ENCODE results near the gene SPATA20. TPM values are rescaled to one million over a fixed set of nuclear protein-coding genes. Genes with fewer than 3 reads are reported as not detected.

SPATA20 gene
- total RNA-seq = 10 to 100 TPM; 14.5 to 17.8 TPM

DNA sequence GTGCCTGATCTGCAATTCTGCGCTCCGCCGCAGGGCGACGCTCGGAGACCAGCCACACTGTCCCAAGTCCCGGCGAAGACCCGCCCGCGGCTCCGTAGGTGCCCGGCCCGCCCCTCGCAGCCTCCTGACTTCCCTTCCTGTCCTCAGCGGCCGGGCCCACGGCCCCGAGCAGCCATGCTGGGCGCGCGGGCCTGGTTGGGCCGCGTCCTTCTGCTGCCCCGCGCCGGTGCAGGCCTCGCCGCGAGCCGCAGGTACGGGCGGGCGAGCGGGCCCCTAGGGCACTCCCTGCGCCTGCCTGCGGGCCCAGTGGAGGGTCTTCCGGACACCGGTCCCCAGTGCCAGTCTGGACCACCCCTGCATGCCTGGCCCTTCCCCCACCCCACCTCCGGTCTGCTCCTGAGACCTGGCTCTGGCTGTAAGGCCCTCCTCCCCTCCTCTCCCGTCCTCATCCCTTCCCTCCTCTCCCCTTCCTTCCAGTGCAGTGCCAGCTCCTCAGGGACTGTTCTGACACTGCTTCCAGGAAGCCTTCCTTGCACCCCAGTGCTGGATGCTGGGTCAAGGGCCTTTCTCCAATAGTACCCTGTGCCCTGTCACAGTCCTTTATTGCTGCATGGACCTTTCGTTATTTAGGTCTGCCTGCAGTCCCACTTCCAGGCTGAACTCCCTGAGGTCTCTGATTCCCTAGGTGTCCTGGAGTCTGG, at the start of gene SPATA20:
SPATA20 (plus strand) TSS at position 140 of the 701 bp plus-strand sequence; CDS start at position 175, 35 bp downstream.
- ChIA-PET CTCF (interaction anchor here (0.6 to 2.5 kb wide), 6 partner anchors 78 to 432 kb away, joined by 3 to 10 read pairs (median 4); no protein-coding TSS in a partner anchor), POLR2A (interaction anchor here (1.8 kb wide), 1 partner anchor 80 kb away, joined by 3 read pairs; no protein-coding TSS in a partner anchor)
- peaks cover 19% of the 10 kb centered on the region for H3K27me3 Mint-ChIP-seq
- H3K36me3 Mint-ChIP-seq (ENCODE audit: low read depth) = no peaks in the 10 kb centered on the region
- H3K9me3 Mint-ChIP-seq = no peaks in the 10 kb centered on the region
- H3K4me3 Mint-ChIP-seq = peak within 1 kb of the TSS; percentile 73
- peaks cover 23% of the 10 kb centered on the region for H3K4me1 Mint-ChIP-seq
- H3K27ac Mint-ChIP-seq = peak within 1 kb of the TSS; percentile 44
- peak; percentile 90 for DNase-seq

DNA sequence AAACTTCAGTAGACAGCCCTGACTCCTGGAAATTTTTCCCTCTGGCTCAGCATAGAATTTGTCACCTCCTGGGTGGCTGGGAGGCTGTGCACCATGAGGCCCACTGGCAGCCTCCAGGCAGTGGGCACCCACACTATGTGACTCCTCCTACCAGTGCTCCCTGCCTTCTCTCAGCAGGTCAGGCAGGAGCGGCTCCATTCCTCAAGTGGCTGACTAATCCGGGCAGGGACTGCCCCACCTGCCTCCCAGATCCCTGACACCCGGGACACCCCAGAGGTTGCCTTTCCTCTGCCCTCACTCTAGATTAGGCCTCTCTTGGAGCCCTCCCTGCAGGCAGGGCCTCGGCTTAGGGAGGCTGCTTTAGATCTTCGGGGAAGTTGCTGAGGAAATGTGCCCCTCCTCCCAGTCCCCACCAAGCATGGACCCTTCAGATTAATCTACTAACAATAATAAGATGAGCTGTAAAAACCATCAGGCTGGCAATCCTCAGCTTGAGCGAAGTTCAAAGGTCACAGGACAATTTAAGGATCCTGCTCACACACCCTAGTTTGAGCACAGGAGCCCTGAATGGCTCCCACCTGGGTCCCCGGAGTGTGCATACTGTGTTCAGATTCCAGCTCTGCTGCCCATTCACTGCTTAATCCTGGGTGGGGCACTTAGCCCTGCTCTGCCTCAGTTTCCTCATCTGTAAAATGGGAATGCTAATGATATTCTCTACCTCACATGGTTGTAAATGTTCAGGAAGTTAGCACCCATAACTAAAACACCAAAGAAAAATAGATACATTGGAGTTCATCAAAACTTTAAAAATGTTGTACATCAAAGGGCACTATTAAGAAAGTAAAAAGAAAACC, 48.7 kb upstream of the SPATA20 start:
- Mint-ChIP-seq H3K27ac (no peak overlapping the region), H3K27me3 (peaks cover 3% of the 10 kb centered on the region), H3K36me3 (ENCODE audit: low read depth) (no peaks in the 10 kb centered on the region), H3K4me3 (no peak overlapping the region), H3K9me3 (no peaks in the 10 kb centered on the region), H3K4me1 (peaks cover 10% of the 10 kb centered on the region)
- no peak for DNase-seq
- POLR2A ChIA-PET = no interaction called here
- CTCF ChIA-PET = interaction anchor here (0.7 to 0.8 kb wide), 2 partner anchors 9 to 802 kb away, joined by 3 read pairs; no protein-coding TSS in a partner anchor

DNA sequence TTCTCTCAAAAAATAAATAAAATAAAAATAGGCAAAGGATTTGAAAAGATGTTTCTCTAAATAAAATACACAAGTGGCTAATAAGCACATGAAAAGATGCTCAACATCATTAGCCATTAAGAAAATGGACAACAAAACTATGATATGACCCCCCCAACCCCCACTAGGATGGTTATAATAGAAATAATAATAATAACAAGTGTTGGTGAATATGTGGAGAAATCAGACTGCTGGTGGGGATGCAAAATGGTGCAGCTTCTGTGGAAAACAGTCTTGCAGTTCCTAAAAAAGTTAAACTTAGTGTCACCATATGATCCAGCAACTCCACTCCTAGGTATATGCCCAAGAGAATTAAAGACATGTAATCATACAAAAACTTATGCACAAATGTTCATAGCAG, 47.7 kb upstream of the SPATA20 start:
- no peak for DNase-seq
- Mint-ChIP-seq H3K4me3 (no peak overlapping the region), H3K27me3 (peaks cover 3% of the 10 kb centered on the region), H3K36me3 (ENCODE audit: low read depth) (no peaks in the 10 kb centered on the region), H3K9me3 (no peaks in the 10 kb centered on the region), H3K27ac (no peak overlapping the region), H3K4me1 (peaks cover 20% of the 10 kb centered on the region)
- CTCF ChIA-PET = no interaction called here
- POLR2A ChIA-PET = no interaction called here

DNA sequence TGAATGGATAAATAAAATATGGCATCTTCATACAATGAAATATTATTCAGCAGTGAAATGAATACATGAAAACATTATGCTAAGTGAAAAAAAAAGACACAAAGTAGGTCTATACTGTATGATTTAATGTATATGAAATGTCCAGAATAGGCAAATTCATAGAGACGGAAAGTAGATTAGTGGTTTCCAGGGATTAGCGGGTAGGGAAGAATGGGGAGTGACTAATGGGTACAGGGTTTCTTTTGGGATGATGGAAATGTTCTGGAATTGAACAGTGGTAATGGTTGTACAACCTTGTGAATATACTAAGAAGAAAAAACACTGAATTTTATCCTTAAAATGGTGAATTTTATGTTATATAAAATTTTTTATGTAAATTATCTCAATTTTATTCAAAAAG, 47.3 kb upstream of the SPATA20 start:
- H3K36me3 Mint-ChIP-seq (ENCODE audit: low read depth) = no peaks in the 10 kb centered on the region
- ChIA-PET POLR2A (no interaction called here), CTCF (interaction anchor here (0.7 to 4.0 kb wide), 3 partner anchors 12 to 349 kb away, joined by 3 to 24 read pairs (median 4); partner anchors contain the start of gene PPP1R9B)

DNA sequence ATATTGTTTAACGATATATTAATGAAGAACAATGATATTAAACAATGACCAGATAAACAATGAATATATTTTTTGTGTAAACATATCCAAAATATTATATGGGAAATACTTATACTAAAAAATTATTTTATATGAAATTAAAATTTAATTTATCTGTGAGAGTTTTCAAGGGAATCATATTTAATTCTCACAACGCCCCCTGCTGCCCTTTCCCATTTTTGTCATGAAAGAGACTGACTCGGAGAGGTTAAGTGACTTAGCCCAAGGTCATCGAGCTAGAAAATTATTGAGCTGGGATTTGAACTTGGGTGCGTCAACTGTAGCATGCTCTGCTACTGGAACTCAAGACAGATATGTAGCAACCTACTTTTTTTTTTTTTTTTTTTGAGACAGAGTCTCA, 45.9 kb upstream of the SPATA20 start:
- ChIA-PET CTCF (interaction anchor here (0.6 to 4.0 kb wide), 20 partner anchors 9 to 534 kb away, joined by 3 to 24 read pairs (median 4); partner anchors contain the start of gene RSAD1), POLR2A (interaction anchor here (0.6 kb wide), 1 partner anchor 232 kb away, joined by 3 read pairs; no protein-coding TSS in a partner anchor)
- Mint-ChIP-seq H3K9me3 (no peaks in the 10 kb centered on the region), H3K27me3 (peaks cover 3% of the 10 kb centered on the region), H3K4me1 (peaks cover 31% of the 10 kb centered on the region), H3K36me3 (ENCODE audit: low read depth) (no peaks in the 10 kb centered on the region), H3K4me3 (no peak overlapping the region), H3K27ac (no peak overlapping the region)
- DNase-seq = peak; percentile 34

More for the DNA sequence above, 47.3 kb upstream of the SPATA20 start:
- Mint-ChIP-seq H3K4me3 (no peak overlapping the region), H3K4me1 (peaks cover 24% of the 10 kb centered on the region), H3K27ac (no peak overlapping the region), H3K9me3 (no peaks in the 10 kb centered on the region), H3K27me3 (peaks cover 3% of the 10 kb centered on the region)
- DNase-seq = no peak

DNA sequence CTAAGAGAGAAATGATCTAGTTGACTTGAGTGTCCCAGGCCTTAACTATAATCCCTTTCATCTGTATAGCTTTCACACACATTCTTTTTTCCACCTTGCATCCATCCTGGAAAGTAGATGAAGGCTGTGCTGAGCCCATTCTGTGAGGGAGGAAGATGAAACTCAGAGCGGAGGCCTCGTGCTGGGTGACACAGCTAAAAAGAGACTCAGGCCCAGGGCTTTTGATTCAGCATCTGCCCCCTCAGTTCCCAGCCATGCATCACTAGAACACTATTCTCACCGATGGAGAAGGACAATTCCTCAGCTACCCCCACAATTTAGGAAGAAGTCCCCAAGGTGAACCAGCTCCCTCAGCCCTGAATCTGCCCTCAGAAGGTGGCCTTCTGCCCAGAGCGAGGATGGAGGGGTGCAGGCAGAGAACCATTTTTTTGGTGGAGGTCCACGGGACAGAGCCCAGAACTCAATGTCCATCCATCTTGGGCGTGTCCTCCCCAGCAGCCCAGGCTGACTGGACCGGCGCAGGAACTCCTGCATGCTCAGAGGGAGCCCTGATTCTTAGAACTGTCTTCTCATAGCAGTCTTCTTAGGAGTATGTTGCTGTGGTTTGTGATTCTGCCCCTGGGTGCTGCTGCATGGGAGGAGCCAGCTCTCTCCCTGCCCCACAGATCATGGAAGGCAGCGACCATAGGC, 44.5 kb upstream of the SPATA20 start:
- no peak overlapping the region for H3K4me3 Mint-ChIP-seq
- no peak for DNase-seq
- peaks cover 3% of the 10 kb centered on the region for H3K27me3 Mint-ChIP-seq
- ChIA-PET CTCF (interaction anchor here (0.9 to 4.0 kb wide), 9 partner anchors 9 to 140 kb away, joined by 3 to 24 read pairs (median 7); partner anchors contain the start of gene RSAD1), POLR2A (interaction anchor here (2.1 kb wide), 1 partner anchor 18 kb away, joined by 6 read pairs; no protein-coding TSS in a partner anchor)
- H3K4me1 Mint-ChIP-seq = peaks cover 31% of the 10 kb centered on the region
- H3K36me3 Mint-ChIP-seq (ENCODE audit: low read depth) = no peaks in the 10 kb centered on the region
- H3K27ac Mint-ChIP-seq = no peak overlapping the region
- no peaks in the 10 kb centered on the region for H3K9me3 Mint-ChIP-seq

DNA sequence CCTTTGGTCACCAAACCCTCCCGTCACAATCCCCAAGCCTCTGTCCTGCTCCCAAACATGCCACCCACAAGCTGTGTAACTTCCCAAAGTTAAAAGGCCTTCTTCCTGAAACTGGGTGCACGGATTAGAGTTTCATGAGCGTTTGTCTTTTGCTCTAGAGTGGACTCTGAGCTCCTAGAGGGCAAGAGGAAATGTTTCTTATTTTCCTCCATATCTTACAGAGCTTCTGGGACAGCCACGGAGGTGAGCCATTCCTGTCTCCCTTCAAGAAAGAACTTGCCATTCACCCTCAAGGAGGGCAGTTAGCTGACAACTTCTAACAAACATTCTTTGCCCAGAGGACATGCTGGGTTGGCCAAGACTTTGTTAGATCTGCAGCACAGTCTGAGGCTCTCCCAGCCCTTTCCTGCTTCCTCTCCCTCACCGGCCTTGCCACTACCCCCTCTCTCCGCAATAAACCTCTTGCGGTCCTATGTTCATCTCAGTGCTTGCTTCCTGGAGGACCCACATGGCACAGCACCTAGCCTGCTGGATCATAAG, 41.3 kb upstream of the SPATA20 start:
- ChIA-PET POLR2A (no interaction called here), CTCF (interaction anchor here (1.6 to 5.0 kb wide), 4 partner anchors 23 to 144 kb away, joined by 5 to 23 read pairs (median 8); partner anchors contain the start of genes LRRC59 and RSAD1)
- H3K36me3 Mint-ChIP-seq (ENCODE audit: low read depth) = peaks cover 9% of the 10 kb centered on the region
- H3K4me1 Mint-ChIP-seq = peaks cover 56% of the 10 kb centered on the region
- no peaks in the 10 kb centered on the region for H3K9me3 Mint-ChIP-seq
- DNase-seq = no peak
- no peaks in the 10 kb centered on the region for H3K27me3 Mint-ChIP-seq
- H3K4me3 Mint-ChIP-seq = no peak overlapping the region
- no peak overlapping the region for H3K27ac Mint-ChIP-seq

DNA sequence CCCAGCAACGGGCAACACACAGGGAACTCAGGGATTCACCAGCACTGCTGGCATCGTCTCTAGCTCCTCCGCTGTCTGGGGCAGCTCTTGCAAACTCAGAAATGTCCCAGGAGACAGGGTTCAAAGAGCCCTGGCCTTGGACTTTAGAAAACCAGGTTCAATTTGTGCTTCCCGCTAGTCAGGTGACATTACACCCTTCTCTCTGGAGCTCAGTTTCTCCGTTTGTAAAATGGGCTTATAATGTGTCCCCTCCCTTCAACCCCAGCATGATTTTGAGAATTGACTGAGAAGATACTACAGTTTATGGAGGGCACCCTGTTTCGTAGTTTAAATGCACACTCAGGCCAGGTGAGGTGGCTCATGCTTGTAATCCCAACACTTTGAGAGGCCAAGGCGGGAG, 40.7 kb upstream of the SPATA20 start:
- POLR2A ChIA-PET = no interaction called here
- DNase-seq = no peak
- Mint-ChIP-seq H3K27me3 (no peaks in the 10 kb centered on the region), H3K9me3 (no peaks in the 10 kb centered on the region), H3K4me1 (peaks cover 63% of the 10 kb centered on the region), H3K27ac (peak overlapping the region; percentile 21), H3K36me3 (ENCODE audit: low read depth) (peaks cover 9% of the 10 kb centered on the region), H3K4me3 (no peak overlapping the region)
- CTCF ChIA-PET = interaction anchor here (0.5 to 5.0 kb wide), 2 partner anchors 10 to 27 kb away, joined by 3 to 23 read pairs; partner anchors contain the start of gene RSAD1

DNA sequence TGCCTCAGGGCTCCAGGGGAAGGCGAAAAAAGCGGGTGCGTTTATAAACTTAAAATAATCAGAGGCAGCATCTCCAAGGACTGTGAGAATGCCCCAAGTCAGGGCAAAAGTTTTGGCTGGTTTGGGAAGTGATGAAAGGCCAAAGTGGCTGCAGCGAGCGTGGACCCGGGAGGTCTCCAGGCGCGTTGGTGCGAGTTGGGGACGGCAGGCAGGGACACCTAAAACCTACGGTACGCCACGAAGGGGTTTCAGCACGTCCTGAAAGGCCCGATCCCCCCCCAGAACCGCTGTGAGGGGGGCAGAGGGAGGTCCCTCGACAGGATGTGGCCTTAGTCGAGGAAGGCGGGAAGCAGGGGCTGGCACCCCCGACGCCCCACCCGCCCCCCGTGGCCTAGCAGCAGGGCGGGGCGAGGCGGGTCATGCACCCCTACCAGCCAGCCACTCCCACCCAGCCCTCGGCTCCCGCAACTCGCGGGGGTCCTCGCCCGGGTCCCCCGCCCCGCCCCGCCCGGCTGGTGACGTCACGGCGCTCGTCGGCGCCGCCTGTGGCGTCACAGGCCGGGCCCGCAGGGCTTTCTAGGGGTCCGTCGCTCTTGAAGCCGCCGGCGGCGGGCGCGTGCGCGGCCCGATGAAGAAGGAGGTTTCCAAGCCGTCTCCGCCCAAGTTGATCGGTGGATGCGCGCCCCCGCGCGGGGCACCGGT, 39.0 kb upstream of the SPATA20 start, which contains the start of gene MYCBPAP:
MYCBPAP (plus strand) TSS at position 569 of the 702 bp plus-strand sequence. CDS start 236 bp downstream, outside the sequence.
- no peaks in the 10 kb centered on the region for H3K27me3 Mint-ChIP-seq
- peak; percentile 89 for DNase-seq
- H3K36me3 Mint-ChIP-seq (ENCODE audit: low read depth) = peaks cover 9% of the 10 kb centered on the region
- ChIA-PET CTCF (interaction anchor here (0.6 to 5.0 kb wide), 3 partner anchors 11 to 111 kb away, joined by 3 to 23 read pairs (median 5); partner anchors contain the start of genes LRRC59 and RSAD1), POLR2A (interaction anchor here (1.0 kb wide), 1 partner anchor 56 kb away, joined by 3 read pairs; no protein-coding TSS in a partner anchor)
- H3K9me3 Mint-ChIP-seq = no peaks in the 10 kb centered on the region
- peak within 1 kb of the TSS; percentile 94 for H3K4me3 Mint-ChIP-seq
- peaks cover 65% of the 10 kb centered on the region for H3K4me1 Mint-ChIP-seq
- H3K27ac Mint-ChIP-seq = peak within 1 kb of the TSS; percentile 84

DNA sequence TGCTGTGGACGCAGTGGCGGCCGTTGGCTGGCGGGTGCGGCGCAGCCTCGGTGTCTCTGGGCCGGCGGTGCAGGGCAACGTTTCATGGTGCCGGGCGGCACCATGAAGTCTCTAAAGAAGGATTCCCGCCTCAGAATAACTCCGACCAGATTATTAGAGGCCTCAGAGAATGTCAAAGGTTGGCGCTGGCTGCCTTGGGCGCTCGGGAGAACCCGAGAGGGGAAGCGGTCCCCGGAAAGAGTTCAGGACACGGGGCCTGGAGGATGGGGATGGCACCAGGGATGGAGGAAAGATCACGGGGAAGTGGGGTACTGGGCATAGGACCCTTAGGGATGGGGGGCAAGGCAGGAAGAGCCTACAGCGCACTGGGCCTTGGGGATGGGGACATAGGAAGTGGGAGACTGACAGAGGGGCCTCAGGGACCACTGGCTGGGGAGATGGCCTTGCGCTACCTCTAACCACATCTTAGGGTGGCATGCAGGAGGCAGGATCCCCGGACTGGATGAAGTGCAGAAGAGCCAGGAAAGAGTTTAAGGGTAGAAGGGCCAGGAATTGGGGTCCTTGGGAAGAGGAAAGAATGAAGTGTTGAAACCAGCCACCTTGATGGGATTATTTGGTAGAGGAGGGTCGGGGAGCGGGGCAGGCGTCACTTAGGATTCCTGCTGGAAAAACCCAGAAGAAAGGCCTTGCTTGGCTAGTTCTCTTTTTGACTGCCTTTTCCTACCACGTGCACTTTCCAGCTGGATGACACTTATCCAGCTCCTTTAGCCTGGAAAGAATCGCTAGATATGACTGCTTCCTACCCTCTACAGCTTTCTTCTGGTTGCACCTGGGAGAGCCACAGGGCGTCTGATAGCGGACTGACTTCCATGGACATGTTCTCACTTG, 38.2 kb upstream of the SPATA20 start:
- peaks cover 9% of the 10 kb centered on the region for H3K36me3 Mint-ChIP-seq (ENCODE audit: low read depth)
- H3K9me3 Mint-ChIP-seq = no peaks in the 10 kb centered on the region
- peak overlapping the region; percentile 94 for H3K4me3 Mint-ChIP-seq
- ChIA-PET CTCF (interaction anchor here (1.1 to 1.5 kb wide), 3 partner anchors 27 to 33 kb away, joined by 3 to 5 read pairs (median 3); no protein-coding TSS in a partner anchor), POLR2A (interaction anchor here (1.0 to 1.2 kb wide), 3 partner anchors 12 to 112 kb away, joined by 3 to 4 read pairs (median 4); partner anchors contain the start of gene LRRC59)
- peaks cover 58% of the 10 kb centered on the region for H3K4me1 Mint-ChIP-seq
- H3K27me3 Mint-ChIP-seq = no peaks in the 10 kb centered on the region
- H3K27ac Mint-ChIP-seq = peak overlapping the region; percentile 84
- DNase-seq = no peak

Data from activated CD4-positive, alpha-beta memory T cell treated with anti-CD3 and anti-CD28 coated beads, Interleukin-2, amount 10 ng/mL, durations not matched to agents 7 days and 5 days (primary cell).